Thyroid gland (tissue), 4 donors: ENCODE results near the gene KLHL36.

Source experiments
- CTCF ChIP-seq, 6 experiments: fragments of 200-600 bp in 3 of 6; fragments of 450-650 bp in 3 of 6; sonication (generic) in 3 of 6; IDR thresholded peaks; one replicate each; pipeline ENCODE4 v1.5.1; 2016 to 2019; ENCODE audit warnings: antibody characterized with exemption in 6 of 6, mild to moderate bottlenecking in 2 of 6, inconsistent platforms in 1 of 6, moderate library complexity in 1 of 6
- POLR2A ChIP-seq, 2 donors: fragments of 450-650 bp; IDR thresholded peaks; one replicate each; pipeline ENCODE4 v1.6.1; 2017; ENCODE audit warnings: antibody characterized with exemption in 2 of 2, mild to moderate bottlenecking in 2 of 2, moderate library complexity in 1 of 2

GRCh38 chr16:84654238-84654637, 5.9 kb downstream of the KLHL36 start:
- TF ChIP-seq POLR2A (IDR thresholded peaks at IDR 0.05) = no peak
- TF ChIP-seq CTCF (IDR thresholded peaks at IDR 0.05) = no peak
